Osteoblast (primary cell): Measurements from ENCODE around the gene CCDC81. TPM values are rescaled to one million over a fixed set of nuclear protein-coding genes. Genes with fewer than 3 reads are reported as not detected.
"Not testable (repeated sequence)": the region's sequence is repeated elsewhere in the genome, so short reads cannot be mapped to it uniquely, and the experiment has no call there.

Experiments used
- DNase-seq: peaks from one replicate; pipeline ENCODE4 v3.0.0; 2011; ENCODE audit warnings: low spot score, mixed read lengths; ENCODE audit not compliant: insufficient read length; ENCODE audit errors: missing footprints
- H2AFZ ChIP-seq: 2 replicates; pipeline ENCODE4 v1.6.0; 2011; ENCODE audit warnings: mild to moderate bottlenecking, low read length
- H3K27ac ChIP-seq: 2 replicates; pipeline ENCODE4 v1.5.1; 2011; ENCODE audit warnings: mild to moderate bottlenecking, low read depth, low read length, moderate library complexity
- H3K27me3 ChIP-seq: 2 replicates; pipeline ENCODE4 v1.6.0; 2012; ENCODE audit warnings: mild to moderate bottlenecking, control low read depth, inconsistent platforms, low read length, moderate library complexity; ENCODE audit not compliant: insufficient read depth
- H3K36me3 ChIP-seq: 2 replicates; pipeline ENCODE4 v1.5.1; 2011; ENCODE audit warnings: mild to moderate bottlenecking, low read length, control low read depth, moderate library complexity; ENCODE audit not compliant: insufficient read depth
- H3K4me1 ChIP-seq: 2 replicates; pipeline ENCODE4 v1.5.1; 2011; ENCODE audit warnings: mild to moderate bottlenecking, low read length, control low read depth, moderate library complexity; ENCODE audit not compliant: insufficient read depth
- H3K4me2 ChIP-seq: 2 replicates; pipeline ENCODE4 v1.6.0; 2011; ENCODE audit warnings: mild to moderate bottlenecking, low read length; ENCODE audit not compliant: insufficient read depth
- H3K4me3 ChIP-seq: fragments of 200-600 bp; sonication (generic); 3 replicates; pipeline ENCODE4 v1.5.1; 2012; ENCODE audit warnings: mild to moderate bottlenecking, low read length, inconsistent platforms; ENCODE audit not compliant: insufficient read depth
- H3K79me2 ChIP-seq: 2 replicates; pipeline ENCODE4 v1.6.0; 2012; ENCODE audit warnings: mild to moderate bottlenecking, low read length, control low read depth, inconsistent platforms; ENCODE audit not compliant: insufficient read depth
- H3K9me3 ChIP-seq: 2 replicates; pipeline ENCODE4 v1.5.1; 2011; ENCODE audit warnings: low read depth, low read length, control low read depth
- H4K20me1 ChIP-seq: 2 replicates; pipeline ENCODE4 v1.6.0; 2012; ENCODE audit warnings: mild to moderate bottlenecking, low read length, control low read depth; ENCODE audit not compliant: insufficient read depth
- total RNA-seq: library from RNA; depleted of rRNA; stranded (reverse); fragments of >200 nt; gene quantifications from 2 replicates; pipeline ENCODE4 v1.2.3, GENCODE V29; 2012
- TF ChIP-seq, protein P1 (sequence below): IDR thresholded peaks from 2 replicates; pipeline ENCODE4 v1.5.1; 2011; ENCODE audit warnings: mild to moderate bottlenecking, low read depth, low read length, moderate library complexity; ENCODE audit errors: extremely low read depth

Gene CCDC81
- total RNA-seq, 1 donor = 0.36 TPM

DNA sequence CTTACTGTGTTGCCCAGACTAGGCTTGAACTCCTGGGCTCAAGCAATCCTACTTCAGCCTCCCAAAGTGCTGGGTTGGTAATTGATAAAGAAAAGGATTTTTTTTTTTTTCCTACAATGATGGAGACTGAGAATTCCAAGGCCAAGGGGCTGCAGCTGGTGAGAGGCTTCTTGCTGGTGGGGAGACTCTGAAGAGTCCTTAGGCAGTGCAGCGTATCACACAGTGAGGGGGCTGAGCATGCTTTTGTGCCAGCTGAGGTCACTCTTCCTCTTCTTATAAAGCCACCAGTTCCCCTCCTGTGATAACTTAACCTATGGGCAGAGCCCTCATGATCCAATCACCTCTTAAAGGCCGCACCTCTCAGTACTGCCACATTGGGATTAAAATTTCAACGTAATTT, 28.2 kb upstream of the CCDC81 start:
- Histone ChIP-seq H3K27ac (no peak overlapping the region), H2AFZ (no peak overlapping the region), H3K9me3 (no peaks in the 10 kb centered on the region), H3K36me3 (peaks cover 5% of the 10 kb centered on the region), H3K27me3 (no peaks in the 10 kb centered on the region), H4K20me1 (no peaks in the 10 kb centered on the region), H3K4me1 (no peaks in the 10 kb centered on the region), H3K4me2 (no peak overlapping the region), H3K4me3 (no peak overlapping the region), H3K79me2 (peaks cover 11% of the 10 kb centered on the region)
- TF ChIP-seq, protein P1, sequence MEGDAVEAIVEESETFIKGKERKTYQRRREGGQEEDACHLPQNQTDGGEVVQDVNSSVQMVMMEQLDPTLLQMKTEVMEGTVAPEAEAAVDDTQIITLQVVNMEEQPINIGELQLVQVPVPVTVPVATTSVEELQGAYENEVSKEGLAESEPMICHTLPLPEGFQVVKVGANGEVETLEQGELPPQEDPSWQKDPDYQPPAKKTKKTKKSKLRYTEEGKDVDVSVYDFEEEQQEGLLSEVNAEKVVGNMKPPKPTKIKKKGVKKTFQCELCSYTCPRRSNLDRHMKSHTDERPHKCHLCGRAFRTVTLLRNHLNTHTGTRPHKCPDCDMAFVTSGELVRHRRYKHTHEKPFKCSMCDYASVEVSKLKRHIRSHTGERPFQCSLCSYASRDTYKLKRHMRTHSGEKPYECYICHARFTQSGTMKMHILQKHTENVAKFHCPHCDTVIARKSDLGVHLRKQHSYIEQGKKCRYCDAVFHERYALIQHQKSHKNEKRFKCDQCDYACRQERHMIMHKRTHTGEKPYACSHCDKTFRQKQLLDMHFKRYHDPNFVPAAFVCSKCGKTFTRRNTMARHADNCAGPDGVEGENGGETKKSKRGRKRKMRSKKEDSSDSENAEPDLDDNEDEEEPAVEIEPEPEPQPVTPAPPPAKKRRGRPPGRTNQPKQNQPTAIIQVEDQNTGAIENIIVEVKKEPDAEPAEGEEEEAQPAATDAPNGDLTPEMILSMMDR = no peak
- DNase-seq = no peak

DNA sequence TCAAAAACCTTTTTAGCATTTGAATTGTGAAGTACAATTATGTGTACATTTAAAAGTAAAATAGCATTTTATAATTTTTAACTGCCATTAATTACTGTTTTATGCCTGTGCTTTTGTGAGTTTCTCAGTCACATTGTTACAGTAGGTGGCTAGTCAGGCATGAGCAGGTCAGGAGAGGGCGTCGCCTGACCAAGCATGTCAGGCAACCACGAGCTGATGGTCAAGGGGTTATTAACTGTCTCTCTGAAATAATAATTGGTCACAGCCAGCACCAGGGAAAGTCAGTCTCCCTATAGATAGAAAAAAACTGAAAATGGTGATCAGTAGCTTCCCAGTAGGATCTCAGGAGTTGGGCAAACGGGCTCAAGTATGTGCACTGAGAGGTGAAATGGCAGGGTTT, 19.4 kb upstream of the CCDC81 start:
- TF ChIP-seq, protein P1 = no peak
- no peak overlapping the region for H3K27ac ChIP-seq
- no peaks in the 10 kb centered on the region for H3K4me1 ChIP-seq
- H2AFZ ChIP-seq = no peak overlapping the region
- H3K79me2 ChIP-seq = no peaks in the 10 kb centered on the region
- no peak for DNase-seq
- H3K27me3 ChIP-seq = no peaks in the 10 kb centered on the region
- H3K4me2 ChIP-seq = no peak overlapping the region
- H3K4me3 ChIP-seq = no peak overlapping the region
- H4K20me1 ChIP-seq = no peaks in the 10 kb centered on the region
- no peaks in the 10 kb centered on the region for H3K36me3 ChIP-seq
- no peaks in the 10 kb centered on the region for H3K9me3 ChIP-seq

DNA sequence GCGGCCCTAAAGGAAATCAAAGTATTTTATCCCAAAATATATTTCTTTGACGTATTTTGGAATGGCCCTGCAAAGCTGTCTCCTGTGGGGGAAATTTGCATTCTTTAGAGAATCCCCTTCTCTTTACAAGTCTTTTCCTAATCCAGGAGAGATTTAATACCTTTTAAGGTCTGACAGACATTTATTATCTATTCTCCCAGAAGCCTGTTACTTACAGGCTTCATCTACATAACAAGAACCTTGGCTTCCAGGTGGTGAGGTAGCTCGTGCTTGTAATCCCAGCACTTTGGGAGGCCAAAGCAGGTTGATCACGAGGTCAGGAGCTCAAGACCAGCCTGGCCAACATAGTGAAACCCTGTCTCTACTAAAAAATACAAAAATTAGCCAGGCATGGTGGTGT, 17.3 kb upstream of the CCDC81 start:
- not testable (repeated sequence) for H2AFZ ChIP-seq, H3K4me2 ChIP-seq, H3K27ac ChIP-seq, H3K36me3 ChIP-seq, H3K27me3 ChIP-seq, DNase-seq, H3K4me1 ChIP-seq, H4K20me1 ChIP-seq, H3K4me3 ChIP-seq, H3K9me3 ChIP-seq, H3K79me2 ChIP-seq

DNA sequence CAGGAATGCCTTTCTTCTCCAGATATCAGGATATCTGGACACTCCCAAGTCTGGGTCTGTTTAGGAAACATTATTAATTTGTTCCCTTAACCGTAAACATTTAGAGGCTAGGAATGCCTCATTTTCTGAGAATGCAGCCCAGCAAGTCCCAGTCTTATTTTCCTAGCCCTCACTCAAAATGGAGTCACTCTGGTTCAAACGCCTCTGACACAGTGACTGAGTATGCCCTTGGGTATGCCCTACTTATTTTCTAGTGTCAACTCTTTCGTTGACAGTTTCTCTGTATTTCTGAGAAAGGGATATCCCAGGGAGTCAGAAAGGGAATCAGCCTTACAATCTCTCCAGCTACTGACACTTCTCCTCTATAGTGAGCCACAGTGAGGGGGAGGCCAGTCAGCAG, 16.0 kb upstream of the CCDC81 start:
- Histone ChIP-seq H2AFZ (peak overlapping the region; percentile 36), H3K4me1 (no peaks in the 10 kb centered on the region), H3K79me2 (no peaks in the 10 kb centered on the region), H4K20me1 (no peaks in the 10 kb centered on the region), H3K4me2 (no peak overlapping the region), H3K27ac (no peak overlapping the region), H3K9me3 (no peaks in the 10 kb centered on the region), H3K4me3 (no peak overlapping the region), H3K27me3 (no peaks in the 10 kb centered on the region), H3K36me3 (no peaks in the 10 kb centered on the region)
- TF ChIP-seq, protein P1 = no peak
- DNase-seq = no peak
